Activated naive CD8-positive, alpha-beta T cell treated with anti-CD3 and anti-CD28 coated beads for 36 hours (primary cell): Measurements from ENCODE around the gene LPXN. TPM values are rescaled to one million over a fixed set of nuclear protein-coding genes. Genes with fewer than 3 reads are reported as not detected.

ENCODE experiments used
- DNase-seq: peaks from one replicate; pipeline ENCODE4 v3.0.0; 2021
- H3K27ac Mint-ChIP-seq: one replicate; pipeline ENCODE4 v1.8.0; 2022; ENCODE audit warnings: mild to moderate bottlenecking, moderate library complexity, mixed read lengths
- H3K27me3 Mint-ChIP-seq: one replicate; pipeline ENCODE4 v1.8.0; 2022; ENCODE audit warnings: mild to moderate bottlenecking, mixed read lengths
- H3K36me3 Mint-ChIP-seq: one replicate; pipeline ENCODE4 v1.8.0; 2021; ENCODE audit warnings: mild to moderate bottlenecking, mixed read lengths
- H3K4me1 Mint-ChIP-seq: one replicate; pipeline ENCODE4 v1.8.0; 2021; ENCODE audit warnings: mixed read lengths
- H3K4me3 Mint-ChIP-seq: one replicate; pipeline ENCODE4 v1.8.0; 2022; ENCODE audit warnings: mild to moderate bottlenecking, moderate library complexity, mixed read lengths
- H3K9me3 Mint-ChIP-seq: one replicate; pipeline ENCODE4 v1.8.0; 2022; ENCODE audit warnings: mixed read lengths
- total RNA-seq, 2 experiments: library from RNA; stranded (reverse); gene quantifications; one replicate each; pipeline ENCODE4 v1.2.3, GENCODE V29; 2021

Gene LPXN
- total RNA-seq = 100 to 1,000 TPM; 146 to 147 TPM

DNA sequence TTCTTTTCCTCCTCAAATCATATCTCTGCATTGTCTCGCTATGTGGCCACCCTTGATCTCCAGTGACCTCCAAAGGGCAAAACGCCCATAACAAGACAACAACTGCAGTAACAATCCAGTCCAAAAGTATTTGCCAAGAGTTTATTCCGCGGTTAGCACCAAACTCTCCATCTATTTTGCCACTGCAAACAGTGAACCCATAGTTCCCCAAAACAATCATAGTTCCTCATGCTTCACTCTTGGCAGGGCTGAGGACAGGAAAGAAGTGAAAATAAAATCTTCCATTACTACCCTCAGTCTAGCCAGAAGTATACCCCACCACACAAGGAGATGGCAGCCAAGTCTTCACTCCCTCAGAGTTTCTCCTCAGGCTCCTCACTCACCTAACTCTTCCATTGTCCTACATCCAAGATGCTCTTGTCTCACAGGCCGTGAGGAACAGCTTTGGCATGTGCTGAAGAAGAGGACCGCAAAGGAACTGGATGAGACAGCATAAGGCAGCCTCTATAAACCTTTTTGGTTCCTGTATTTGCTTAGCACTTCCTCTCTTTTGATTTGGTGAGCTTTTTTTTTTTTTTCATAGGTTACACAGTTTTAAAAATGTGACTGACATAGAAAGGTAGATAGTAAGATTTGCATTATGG, at the start of gene LPXN:
Gene LPXN (minus strand): TSS at position 480 of the 644 bp plus-strand sequence. CDS start 84 bp downstream, at position 396.
- peak within 1 kb of the TSS; percentile 90 for H3K4me3 Mint-ChIP-seq
- peak; percentile 41 for DNase-seq
- no peaks in the 10 kb centered on the region for H3K9me3 Mint-ChIP-seq
- peak within 1 kb of the TSS; percentile 100 for H3K27ac Mint-ChIP-seq
- H3K4me1 Mint-ChIP-seq = peaks cover 41% of the 10 kb centered on the region
- H3K27me3 Mint-ChIP-seq = peaks cover 6% of the 10 kb centered on the region
- H3K36me3 Mint-ChIP-seq = peaks cover 44% of the 10 kb centered on the region

DNA sequence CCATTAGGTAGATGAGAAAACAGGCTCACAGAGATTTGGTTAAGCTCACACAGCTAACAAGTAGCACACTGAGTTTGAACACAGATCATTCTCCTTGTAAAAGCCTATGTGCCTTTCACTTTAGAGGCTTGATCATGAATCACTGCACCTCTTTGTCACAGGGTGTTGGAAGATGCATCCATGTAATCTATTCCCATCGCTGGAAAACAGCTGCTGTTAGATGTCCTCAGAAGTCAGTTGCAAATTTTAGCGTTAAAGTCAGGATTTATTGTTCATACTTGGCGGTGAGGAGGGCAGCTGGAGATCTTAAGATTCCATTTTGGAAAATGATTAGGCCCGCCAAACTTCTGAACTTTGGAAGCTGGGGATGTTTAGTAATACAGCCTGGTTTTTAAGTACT, 49.4 kb upstream of the LPXN start:
- H3K36me3 Mint-ChIP-seq = peaks cover 34% of the 10 kb centered on the region
- H3K9me3 Mint-ChIP-seq = no peaks in the 10 kb centered on the region
- no peak for DNase-seq
- peaks cover 18% of the 10 kb centered on the region for H3K4me1 Mint-ChIP-seq
- H3K27ac Mint-ChIP-seq = no peak overlapping the region
- no peak overlapping the region for H3K4me3 Mint-ChIP-seq
- H3K27me3 Mint-ChIP-seq = no peaks in the 10 kb centered on the region

DNA sequence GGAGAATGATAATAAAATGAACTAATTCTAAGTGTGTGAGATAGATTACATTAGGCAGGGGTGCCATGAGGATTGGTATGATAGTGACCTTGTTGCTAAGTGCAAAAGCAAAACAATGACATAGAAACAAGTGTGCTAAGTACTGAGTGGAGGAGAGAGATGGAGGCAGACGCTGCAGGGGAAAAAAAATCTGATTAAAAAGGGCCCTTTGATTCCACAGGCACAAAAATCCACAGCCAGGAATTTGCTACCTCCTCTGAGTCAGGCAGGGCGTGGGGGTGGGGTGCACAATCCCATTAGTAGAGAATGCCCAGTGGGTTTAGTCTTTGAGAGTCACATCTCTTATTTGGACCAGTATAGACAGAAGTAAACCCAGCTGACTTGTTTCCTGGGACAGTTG, 46.7 kb upstream of the LPXN start, which contains the start of gene CNTF:
Gene CNTF (plus strand): TSS at position 322 of the 400 bp plus-strand sequence. CDS start 88 bp downstream, outside the sequence.
- no peak for DNase-seq
- Mint-ChIP-seq H3K36me3 (peaks cover 52% of the 10 kb centered on the region), H3K4me1 (peaks cover 14% of the 10 kb centered on the region), H3K27me3 (no peaks in the 10 kb centered on the region), H3K9me3 (no peaks in the 10 kb centered on the region), H3K4me3 (no peak within 1 kb of the TSS), H3K27ac (peak within 1 kb of the TSS; percentile 82)

DNA sequence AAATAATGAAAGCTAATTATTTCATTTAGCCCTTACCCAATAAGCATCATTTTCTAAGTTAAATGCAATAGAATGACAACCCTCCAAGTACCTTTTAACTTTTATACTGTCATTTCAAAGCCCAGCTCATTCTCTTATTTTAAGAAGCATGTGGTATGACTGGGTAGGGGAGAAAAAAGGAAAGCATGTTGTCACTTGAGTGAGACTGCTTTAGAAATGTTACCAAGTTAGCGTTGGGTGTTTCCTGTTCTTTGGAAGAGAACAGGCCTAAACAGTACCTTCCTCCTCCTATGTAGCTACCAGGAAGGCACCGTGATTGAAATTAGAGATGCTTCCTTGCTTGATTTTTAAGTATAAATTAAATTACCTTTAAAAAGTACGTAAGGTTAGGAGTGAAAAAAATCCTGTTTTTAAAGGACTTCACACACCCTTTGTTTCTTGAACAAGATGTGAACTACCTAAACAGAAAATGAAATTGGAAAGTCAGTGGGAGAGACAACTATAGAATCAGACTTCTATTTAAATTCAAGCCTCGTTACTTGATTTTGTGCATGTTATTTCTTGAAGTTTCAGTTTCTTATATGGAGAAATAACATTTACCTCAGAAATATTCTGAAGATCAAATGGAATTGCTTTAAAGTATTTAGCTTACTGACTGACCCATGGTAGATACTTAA, 46.1 kb upstream of the LPXN start:
- Mint-ChIP-seq H3K4me3 (no peak overlapping the region), H3K4me1 (peaks cover 15% of the 10 kb centered on the region), H3K27ac (peak overlapping the region; percentile 82), H3K9me3 (no peaks in the 10 kb centered on the region), H3K36me3 (peaks cover 50% of the 10 kb centered on the region), H3K27me3 (no peaks in the 10 kb centered on the region)
- DNase-seq = no peak

DNA sequence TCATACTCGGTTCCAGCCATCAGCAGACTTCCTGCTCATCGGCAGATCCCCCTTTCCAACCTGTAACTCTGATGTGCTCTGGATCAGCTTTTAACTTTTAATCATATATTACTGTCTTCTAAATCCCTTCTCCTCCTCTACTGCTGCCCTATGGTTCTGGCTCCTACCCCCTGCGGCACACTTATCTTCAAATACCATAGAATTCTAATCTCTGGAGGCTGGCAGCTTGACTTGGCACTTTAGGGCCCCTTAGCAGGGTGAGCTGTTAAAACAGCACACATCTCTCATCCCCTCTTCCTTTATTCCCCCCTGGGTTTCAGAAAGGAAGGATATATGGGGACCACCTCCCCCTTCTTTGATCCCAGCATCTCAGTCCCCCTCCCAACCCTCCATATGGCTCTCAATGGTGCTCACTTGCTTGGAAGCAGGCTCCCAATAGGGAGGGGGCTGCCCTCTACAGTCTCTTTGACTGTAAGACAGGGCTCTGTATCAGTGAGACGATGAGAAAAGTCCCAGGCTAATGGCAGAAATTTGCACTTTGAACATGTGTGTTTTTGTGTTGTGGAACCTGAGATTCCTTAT, 42.4 kb upstream of the LPXN start:
- H3K27ac Mint-ChIP-seq = peak overlapping the region; percentile 75
- H3K36me3 Mint-ChIP-seq = peaks cover 50% of the 10 kb centered on the region
- no peak overlapping the region for H3K4me3 Mint-ChIP-seq

DNA sequence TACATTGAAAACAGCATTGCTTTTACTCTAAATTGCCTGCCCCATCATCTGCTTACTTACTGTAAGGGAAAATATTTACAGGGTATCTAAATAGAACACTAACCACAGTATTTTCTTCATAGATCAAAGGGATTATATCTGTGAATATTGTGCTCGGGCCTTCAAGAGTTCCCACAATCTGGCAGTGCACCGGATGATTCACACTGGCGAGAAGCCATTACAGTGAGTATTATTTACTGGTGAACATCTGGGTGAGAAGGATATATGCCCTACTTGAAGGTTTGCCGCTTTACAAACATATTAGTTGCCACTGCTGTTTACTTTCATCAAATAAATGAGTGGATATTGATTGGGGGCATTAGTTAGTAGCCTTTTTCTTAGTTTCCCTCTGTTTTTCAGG, 40.9 kb upstream of the LPXN start:
- H3K27me3 Mint-ChIP-seq = no peaks in the 10 kb centered on the region
- H3K4me3 Mint-ChIP-seq = no peak overlapping the region
- H3K4me1 Mint-ChIP-seq = peaks cover 25% of the 10 kb centered on the region
- DNase-seq = no peak
- H3K36me3 Mint-ChIP-seq = peaks cover 48% of the 10 kb centered on the region
- no peaks in the 10 kb centered on the region for H3K9me3 Mint-ChIP-seq
- H3K27ac Mint-ChIP-seq = no peak overlapping the region

More for the DNA sequence above, 42.4 kb upstream of the LPXN start:
- peaks cover 24% of the 10 kb centered on the region for H3K4me1 Mint-ChIP-seq
- H3K27me3 Mint-ChIP-seq = no peaks in the 10 kb centered on the region
- H3K9me3 Mint-ChIP-seq = no peaks in the 10 kb centered on the region
- no peak for DNase-seq

DNA sequence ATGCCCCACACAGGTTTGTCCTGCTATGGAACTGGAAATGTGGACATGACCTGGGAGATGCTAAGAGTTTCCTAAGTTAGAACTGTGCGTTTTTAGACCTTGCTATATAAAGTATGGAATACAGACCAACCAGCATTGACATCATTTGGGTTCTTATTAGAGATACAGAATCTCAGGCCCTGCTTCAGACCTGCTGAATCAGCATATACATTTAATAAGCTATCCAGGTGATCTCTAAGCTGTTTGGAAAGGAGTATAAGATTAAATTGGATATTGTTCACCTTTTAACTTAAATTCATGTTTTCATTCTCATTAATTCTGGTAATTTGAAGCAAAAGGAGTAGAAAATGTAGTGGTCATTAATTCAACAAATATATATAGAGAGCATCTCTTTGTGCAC, 39.9 kb upstream of the LPXN start:
- no peak overlapping the region for H3K4me3 Mint-ChIP-seq
- peaks cover 56% of the 10 kb centered on the region for H3K36me3 Mint-ChIP-seq
- H3K27me3 Mint-ChIP-seq = no peaks in the 10 kb centered on the region
- peaks cover 30% of the 10 kb centered on the region for H3K4me1 Mint-ChIP-seq
- H3K27ac Mint-ChIP-seq = no peak overlapping the region
- H3K9me3 Mint-ChIP-seq = no peaks in the 10 kb centered on the region
- DNase-seq = no peak

DNA sequence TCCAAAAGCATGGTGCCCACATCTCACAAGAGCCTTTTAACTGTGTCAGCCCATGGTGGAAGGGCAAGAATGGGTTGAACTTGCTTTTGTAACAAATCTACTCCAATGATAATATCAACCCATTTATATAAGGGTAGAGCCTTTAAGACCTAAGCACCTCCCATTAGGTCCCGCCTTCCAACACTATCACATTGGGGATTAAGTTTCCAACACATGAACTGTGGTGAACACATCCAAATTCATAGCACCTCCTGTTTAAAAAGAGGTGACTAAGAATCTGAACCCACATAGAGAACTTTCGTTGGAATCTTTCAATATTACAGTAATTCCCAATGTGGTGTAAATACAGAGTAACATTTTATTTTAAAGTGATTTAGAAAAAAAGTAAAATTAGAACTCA, 37.6 kb upstream of the LPXN start:
- H3K27ac Mint-ChIP-seq = no peak overlapping the region
- H3K9me3 Mint-ChIP-seq = no peaks in the 10 kb centered on the region
- H3K27me3 Mint-ChIP-seq = no peaks in the 10 kb centered on the region
- H3K36me3 Mint-ChIP-seq = peaks cover 49% of the 10 kb centered on the region
- no peak overlapping the region for H3K4me3 Mint-ChIP-seq
- peaks cover 39% of the 10 kb centered on the region for H3K4me1 Mint-ChIP-seq
- DNase-seq = no peak

DNA sequence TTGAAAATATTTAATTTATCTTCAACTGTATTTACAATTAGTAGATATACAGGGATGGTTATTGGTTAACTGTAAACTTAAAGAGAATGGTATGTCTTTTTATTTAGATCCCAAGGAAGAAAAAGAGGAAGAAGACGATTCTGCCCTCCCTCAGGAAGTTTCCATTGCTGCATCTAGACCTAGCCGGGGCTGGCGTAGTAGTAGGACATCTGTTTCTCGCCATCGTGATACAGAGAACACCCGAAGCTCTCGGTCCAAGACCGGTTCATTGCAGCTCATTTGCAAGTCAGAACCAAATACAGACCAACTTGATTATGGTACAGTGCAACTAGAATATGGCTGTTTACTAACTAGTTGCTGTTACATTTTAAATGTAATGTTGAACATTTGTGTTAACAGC, 34.1 kb upstream of the LPXN start:
- no peak overlapping the region for H3K4me3 Mint-ChIP-seq
- H3K27me3 Mint-ChIP-seq = no peaks in the 10 kb centered on the region
- peaks cover 46% of the 10 kb centered on the region for H3K36me3 Mint-ChIP-seq
- H3K9me3 Mint-ChIP-seq = no peaks in the 10 kb centered on the region
- peaks cover 58% of the 10 kb centered on the region for H3K4me1 Mint-ChIP-seq
- no peak overlapping the region for H3K27ac Mint-ChIP-seq
- DNase-seq = no peak

DNA sequence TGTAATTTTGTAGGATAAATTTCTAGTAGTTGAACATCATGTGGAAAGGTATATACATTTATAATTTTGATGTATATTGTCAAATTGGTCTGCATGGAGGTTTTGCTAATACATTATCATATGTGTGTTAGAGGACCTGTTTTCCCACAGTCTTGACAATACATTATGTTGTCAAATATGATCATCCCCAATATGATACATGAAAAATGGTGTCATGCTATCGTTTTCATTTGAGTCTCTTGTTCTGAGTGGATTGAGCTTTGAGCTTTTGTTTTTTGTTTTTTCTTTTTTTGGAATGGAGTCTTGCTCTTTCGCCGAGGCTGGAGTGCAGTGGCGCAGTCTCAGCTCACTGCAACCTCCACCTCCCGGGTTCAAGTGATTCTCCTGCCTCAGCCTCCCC, 32.7 kb upstream of the LPXN start:
- DNase-seq = no peak
- Mint-ChIP-seq H3K27me3 (no peaks in the 10 kb centered on the region), H3K9me3 (no peaks in the 10 kb centered on the region), H3K4me1 (peaks cover 62% of the 10 kb centered on the region), H3K27ac (no peak overlapping the region), H3K4me3 (no peak overlapping the region), H3K36me3 (peaks cover 48% of the 10 kb centered on the region)

DNA sequence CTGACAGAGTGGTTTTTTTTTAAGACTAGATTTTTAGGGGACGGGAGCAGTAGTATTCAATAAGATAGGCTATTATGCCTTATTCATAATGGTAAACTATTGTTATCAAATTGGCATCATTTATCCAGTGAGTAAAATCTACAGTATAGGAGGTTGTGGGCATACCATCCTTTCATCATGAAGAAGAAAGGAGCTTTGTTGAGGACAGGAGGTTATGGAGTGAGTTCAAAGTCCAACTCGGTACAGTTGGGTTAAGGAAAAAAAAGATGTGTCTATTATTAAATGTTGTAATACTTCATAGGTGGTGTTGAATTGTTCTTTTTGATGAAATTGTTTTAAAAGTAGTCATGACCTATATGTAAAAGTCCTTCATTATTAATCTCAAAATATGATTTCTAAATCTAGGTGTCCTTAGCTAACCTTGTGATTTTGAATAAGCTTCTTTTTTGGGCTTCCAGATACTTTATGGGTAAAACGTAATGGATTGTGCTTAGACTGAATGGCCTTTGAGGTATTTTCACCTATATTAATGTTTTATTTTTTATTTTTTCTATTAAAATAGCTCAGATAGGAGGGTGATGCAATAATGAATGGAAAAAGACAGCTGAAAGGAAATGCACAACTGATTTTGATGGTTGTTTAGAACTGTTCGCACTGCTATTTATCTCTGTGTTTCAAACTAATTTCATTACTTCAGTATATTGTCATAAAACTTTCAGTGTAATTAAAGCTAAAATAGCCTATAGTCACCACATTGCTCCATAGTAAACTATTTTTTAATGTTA, 31.5 kb upstream of the LPXN start:
- DNase-seq = no peak
- H3K4me3 Mint-ChIP-seq = no peak overlapping the region
- H3K27ac Mint-ChIP-seq = peak overlapping the region; percentile 7
- H3K9me3 Mint-ChIP-seq = no peaks in the 10 kb centered on the region
- peaks cover 65% of the 10 kb centered on the region for H3K4me1 Mint-ChIP-seq
- peaks cover 56% of the 10 kb centered on the region for H3K36me3 Mint-ChIP-seq
- no peaks in the 10 kb centered on the region for H3K27me3 Mint-ChIP-seq

DNA sequence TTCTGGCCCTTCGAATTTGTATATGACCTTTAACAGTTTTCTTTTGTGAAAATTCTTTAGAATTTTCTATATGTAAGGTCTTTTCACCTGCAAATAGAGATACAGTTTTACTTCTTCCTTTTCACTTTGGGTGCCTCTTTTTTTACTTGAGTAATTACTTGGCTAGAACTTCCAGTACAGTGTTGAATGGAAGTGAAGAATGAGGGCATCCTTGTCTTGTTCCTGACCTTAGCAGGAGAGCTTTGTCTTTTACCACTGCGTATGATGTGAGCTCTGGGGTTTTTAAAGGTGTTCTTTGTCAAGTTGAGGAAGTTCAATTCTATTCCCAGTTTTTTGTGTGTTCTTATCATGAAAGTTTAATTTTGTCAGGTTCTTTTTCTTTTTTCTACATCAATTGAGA, 24.9 kb upstream of the LPXN start:
- Mint-ChIP-seq H3K27me3 (no peaks in the 10 kb centered on the region), H3K36me3 (peaks cover 62% of the 10 kb centered on the region), H3K4me1 (peaks cover 84% of the 10 kb centered on the region), H3K4me3 (no peak overlapping the region), H3K9me3 (no peaks in the 10 kb centered on the region), H3K27ac (no peak overlapping the region)
- no peak for DNase-seq

DNA sequence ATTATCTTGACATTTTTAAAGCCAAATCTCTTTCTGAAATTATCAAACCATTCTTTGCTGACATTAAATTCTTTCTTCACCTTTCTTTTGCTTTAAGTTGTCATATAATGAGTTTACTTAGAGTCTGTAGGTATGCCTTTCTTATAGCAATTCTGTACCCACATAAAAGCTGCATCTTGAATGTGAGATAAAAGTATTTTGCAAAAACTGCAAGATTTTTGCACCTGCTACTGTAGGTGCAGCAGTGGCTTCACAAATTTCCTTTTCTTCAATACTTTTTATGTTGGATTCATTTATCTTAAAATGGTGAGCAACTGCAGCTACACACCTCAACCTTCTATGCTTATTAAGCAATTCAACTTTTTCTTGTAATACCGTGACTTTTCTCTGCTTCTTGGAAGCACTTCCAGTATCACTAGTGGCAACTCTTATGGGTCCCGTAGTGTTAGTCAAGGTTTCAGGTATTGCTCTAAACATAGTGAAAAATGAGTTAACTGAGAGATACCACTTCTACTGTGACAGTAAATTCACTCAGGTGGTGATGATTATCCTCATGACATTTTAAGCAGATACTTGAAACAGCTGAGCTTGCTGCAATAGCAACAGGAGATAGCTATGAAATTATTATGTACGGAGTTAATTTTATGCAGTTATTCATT, 22.0 kb upstream of the LPXN start:
- Mint-ChIP-seq H3K36me3 (peaks cover 60% of the 10 kb centered on the region), H3K9me3 (no peaks in the 10 kb centered on the region), H3K27me3 (no peaks in the 10 kb centered on the region), H3K27ac (peak overlapping the region; percentile 67), H3K4me1 (peaks cover 78% of the 10 kb centered on the region), H3K4me3 (peak overlapping the region; percentile 20)
- no peak for DNase-seq

DNA sequence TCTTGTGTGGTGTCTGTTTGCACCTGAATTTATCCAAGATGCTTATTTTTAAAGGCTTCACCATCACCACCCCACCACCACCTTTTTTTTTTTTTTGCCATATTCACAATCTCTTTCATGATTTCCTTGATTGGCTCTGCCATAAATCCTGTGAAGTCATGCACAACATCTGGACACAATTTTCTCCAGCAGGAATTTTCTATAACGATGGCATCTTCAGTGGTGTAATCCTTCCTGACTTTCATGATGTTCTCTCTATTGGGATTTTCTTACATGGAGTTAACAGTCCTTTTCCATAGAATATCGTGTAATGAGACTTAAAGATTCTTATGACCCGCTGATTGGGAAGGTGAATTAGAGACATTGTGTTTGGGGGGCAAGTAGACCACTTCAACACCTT, 21.0 kb upstream of the LPXN start:
- no peaks in the 10 kb centered on the region for H3K27me3 Mint-ChIP-seq
- H3K4me3 Mint-ChIP-seq = no peak overlapping the region
- DNase-seq = no peak
- peak overlapping the region; percentile 52 for H3K27ac Mint-ChIP-seq
- peaks cover 79% of the 10 kb centered on the region for H3K4me1 Mint-ChIP-seq
- no peaks in the 10 kb centered on the region for H3K9me3 Mint-ChIP-seq
- H3K36me3 Mint-ChIP-seq = peaks cover 58% of the 10 kb centered on the region
